Left lung (tissue), 10 donors: ENCODE results near the gene BCL7A. TPM values are rescaled to one million over a fixed set of nuclear protein-coding genes. Genes with fewer than 3 reads are reported as not detected.
"Not testable (repeated sequence)": the region's sequence is repeated elsewhere in the genome, so short reads cannot be mapped to it uniquely, and the experiment has no call there.

Experiments
- ATAC-seq: fragments of 200-7000 bp; cut with Tn5 transposase; one replicate; pipeline ENCODE4 v1.9.1; 2020; ENCODE audit warnings: moderate library complexity
- DNase-seq, 4 donors: peaks; one replicate each; pipeline ENCODE4 v3.0.0-alpha.2; 2013 to 2020
- H3K27ac ChIP-seq, 2 donors: fragments of 200-600 bp; sonication (generic) in 1 of 2; one replicate each; pipeline versions ENCODE4 v1.5.0 to v1.8.0; 2020 to 2021
- H3K27me3 ChIP-seq, 2 donors: fragments of 200-600 bp; sonication (generic) in 1 of 2; one replicate each; pipeline versions ENCODE4 v1.5.0 to v1.8.0; 2020 to 2021
- H3K36me3 ChIP-seq, 2 donors: fragments of 200-600 bp; sonication (generic) in 1 of 2; one replicate each; pipeline versions ENCODE4 v1.5.0 to v1.8.0; 2020 to 2021
- H3K4me1 ChIP-seq, 2 donors: fragments of 200-600 bp; one replicate each; pipeline ENCODE4 v1.8.0; 2021
- H3K4me3 ChIP-seq, 2 donors: fragments of 200-600 bp; sonication (generic) in 1 of 2; one replicate each; pipeline versions ENCODE4 v1.5.0 to v1.8.0; 2020 to 2021; ENCODE audit warnings: mild to moderate bottlenecking in 1 of 2
- H3K9me3 ChIP-seq, 2 donors: fragments of 200-600 bp; sonication (generic) in 1 of 2; one replicate each; pipeline versions ENCODE4 v1.5.0 to v1.8.0; 2020 to 2021
- CTCF ChIP-seq, 2 donors: fragments of 200-600 bp; sonication (generic) in 1 of 2; IDR thresholded peaks; one replicate each; pipeline versions ENCODE4 v1.5.0 to v1.8.0; 2021; ENCODE audit warnings: antibody characterized with exemption in 2 of 2
- intact Hi-C, 2 donors: fragments of 100-400 bp; cut with DNase I; formaldehyde crosslinking; loops; one replicate each; pipeline versions ENCODE4 v1.11.2 to v1.14.2; 2022
- polyA plus RNA-seq, 6 donors: library from polyadenylated mRNA; unstranded; fragments of 120-200 nt; gene quantifications; one replicate each; pipeline ENCODE4 v1.2.1, GENCODE V29; 2013; ENCODE audit not compliant: insufficient read length in 6 of 6
- total RNA-seq, 2 donors: library from RNA; stranded (reverse); fragmentation: NEBNext Ultra II Directional; extraction: Animal tissue kit (Norgen Biotek cat#: 25700); gene quantifications; one replicate each; pipeline ENCODE4 v1.2.1, GENCODE V29; 2021
- donor health status: DM: no; HTN: yes; CAD: no.
- donor health status: DM: no; HTN: no; CAD: no.

The BCL7A gene
- total and polyA plus RNA-seq, 8 donors = 7.0 to 18.4 (median 16.8) TPM

GRCh38 chr12:122052285-122052684 lies 30.6 kb downstream of the BCL7A start:
- Histone ChIP-seq H3K4me1 (peaks cover 0 to 17% of the 10 kb centered on the region in 2 donors), H3K4me3 (no peak overlapping the region), H3K9me3 (no peaks in the 10 kb centered on the region), H3K27me3 (no peaks in the 10 kb centered on the region), H3K27ac (no peak overlapping the region), H3K36me3 (peaks cover 0 to 2% of the 10 kb centered on the region in 2 donors)
- ATAC-seq = no peak
- DNase-seq = no peak
- intact Hi-C loops = loop anchor here in 1 of 2 donors (2.0 kb wide), 1 partner anchor 71 kb away; no protein-coding TSS in a partner anchor
- no peak for TF ChIP-seq CTCF (IDR thresholded peaks at IDR 0.05)

GRCh38 chr12:122054842-122055520 lies 33.3 kb downstream of the BCL7A start:
- Histone ChIP-seq H3K4me1 (peaks cover 0 to 17% of the 10 kb centered on the region in 2 donors), H3K4me3 (no peak overlapping the region), H3K27ac (no peak overlapping the region), H3K27me3 (no peaks in the 10 kb centered on the region), H3K9me3 (no peaks in the 10 kb centered on the region), H3K36me3 (peaks cover 0 to 9% of the 10 kb centered on the region in 2 donors)
- intact Hi-C loops = loop anchor here in 1 of 2 donors (5.0 kb wide), 1 partner anchor 72 kb away; no protein-coding TSS in a partner anchor
- ATAC-seq (no peak), DNase-seq (no peak)
- TF ChIP-seq CTCF (IDR thresholded peaks at IDR 0.05) = no peak

GRCh38 chr12:122056406-122056805 lies 34.7 kb downstream of the BCL7A start:
- ATAC-seq, H3K4me3 ChIP-seq, H3K27me3 ChIP-seq, DNase-seq, H3K9me3 ChIP-seq, H3K27ac ChIP-seq: not testable (repeated sequence)
- peaks cover 0 to 13% of the 10 kb centered on the region in 2 donors for H3K4me1 ChIP-seq
- H3K36me3 ChIP-seq = peaks cover 0 to 11% of the 10 kb centered on the region in 2 donors
- intact Hi-C loops = loop anchor here in 1 of 2 donors (5.0 kb wide), 1 partner anchor 71 kb away; no protein-coding TSS in a partner anchor

DNA sequence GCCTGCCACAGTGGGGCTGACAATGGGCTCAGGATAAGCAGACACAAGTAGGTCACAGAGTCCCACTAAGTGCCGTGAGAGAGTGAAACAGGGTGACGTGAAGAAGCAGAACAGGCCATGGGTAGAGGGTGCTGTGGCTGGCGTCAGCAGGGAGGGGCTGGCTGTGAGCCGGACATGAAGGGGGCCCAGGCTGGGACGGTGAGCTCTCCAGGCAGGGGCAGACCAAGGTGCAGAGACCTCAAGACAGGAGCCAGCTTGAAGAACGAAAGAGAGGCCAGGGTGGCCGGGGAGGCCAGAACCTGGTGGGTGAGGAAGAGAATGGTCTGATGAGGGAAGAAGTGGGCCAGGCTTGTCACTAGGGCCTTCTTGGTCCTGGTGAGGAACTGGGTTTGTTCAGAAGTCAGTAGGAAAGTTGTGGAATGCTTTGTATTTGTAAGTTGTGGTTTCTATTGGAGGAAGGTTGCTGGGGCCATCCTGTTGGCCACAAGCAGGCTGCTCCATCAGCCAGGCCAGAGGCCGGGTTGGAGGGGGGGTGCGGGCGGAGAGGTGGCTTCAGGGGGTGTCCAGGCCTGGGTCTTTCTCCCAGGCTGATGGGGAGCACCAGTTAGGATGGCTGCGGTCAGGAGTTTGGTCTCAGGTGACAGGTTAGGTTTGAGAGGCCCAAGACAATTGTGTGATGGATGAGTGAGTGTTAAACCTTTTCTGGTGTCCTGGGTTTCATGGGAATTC lies 35.5 kb downstream of the BCL7A start:
- Histone ChIP-seq H3K36me3 (peaks cover 0 to 11% of the 10 kb centered on the region in 2 donors), H3K4me1 (peaks cover 0 to 11% of the 10 kb centered on the region in 2 donors), H3K27me3 (no peaks in the 10 kb centered on the region), H3K4me3 (no peak overlapping the region), H3K27ac (no peak overlapping the region), H3K9me3 (no peaks in the 10 kb centered on the region)
- intact Hi-C loops = loop anchor here in 1 of 2 donors (5.0 kb wide), 1 partner anchor 70 kb away; no protein-coding TSS in a partner anchor
- no peak for ATAC-seq
- TF ChIP-seq CTCF (IDR thresholded peaks at IDR 0.05) = no peak
- no peak for DNase-seq

DNA sequence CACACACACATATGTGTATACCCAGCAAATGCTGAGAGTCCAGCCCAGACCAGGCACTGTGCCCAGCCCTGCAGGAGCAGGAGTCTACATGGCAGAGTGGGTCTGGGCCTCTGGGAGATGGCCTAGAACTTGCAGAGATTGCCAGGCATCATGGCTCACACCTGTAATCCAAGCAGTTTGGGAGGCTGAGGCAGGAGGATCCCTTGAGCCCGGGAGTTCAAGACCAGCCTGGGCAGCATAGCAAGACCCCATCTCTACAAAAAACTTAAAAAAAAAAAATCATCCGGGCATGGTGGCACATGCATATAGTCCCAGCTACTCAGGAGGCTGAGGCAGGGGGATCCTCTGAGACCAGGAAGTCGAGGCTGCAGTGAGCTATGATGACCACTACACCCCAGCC lies 36.1 kb downstream of the BCL7A start:
- no peak overlapping the region for H3K27ac ChIP-seq
- intact Hi-C loops = loop anchor here in 1 of 2 donors (5.0 kb wide), 1 partner anchor 70 kb away; no protein-coding TSS in a partner anchor
- TF ChIP-seq CTCF (IDR thresholded peaks at IDR 0.05) = no peak
- DNase-seq = no peak
- no peak for ATAC-seq
- H3K36me3 ChIP-seq = peaks cover 0 to 11% of the 10 kb centered on the region in 2 donors
- peaks cover 3 to 16% of the 10 kb centered on the region in 2 donors for H3K4me1 ChIP-seq
- no peak overlapping the region for H3K4me3 ChIP-seq
- no peaks in the 10 kb centered on the region for H3K27me3 ChIP-seq
- H3K9me3 ChIP-seq = no peaks in the 10 kb centered on the region
